Parathyroid adenoma (tissue), 2 donors: ENCODE results near the gene PKHD1.

Source experiments
- H2AFZ ChIP-seq: fragments of 300-600 bp; sonication (generic); one replicate; pipeline ENCODE4 v1.7.0; 2017; ENCODE audit warnings: antibody characterized with exemption, mild to moderate bottlenecking
- H3K27ac ChIP-seq: fragments of 300-600 bp; sonication (generic); one replicate; pipeline ENCODE4 v1.7.0; 2017
- H3K27me3 ChIP-seq: fragments of 300-600 bp; sonication (generic); one replicate; pipeline ENCODE4 v1.7.0; 2017; ENCODE audit warnings: low read length; ENCODE audit not compliant: control insufficient read depth, insufficient read depth
- H3K36me3 ChIP-seq: fragments of 300-600 bp; sonication (generic); one replicate; pipeline ENCODE4 v1.7.0; 2017; ENCODE audit warnings: low read length; ENCODE audit not compliant: control insufficient read depth, insufficient read depth
- H3K4me1 ChIP-seq: fragments of 300-600 bp; sonication (generic); one replicate; pipeline ENCODE4 v1.7.0; 2017; ENCODE audit warnings: control low read depth
- H3K4me2 ChIP-seq: fragments of 300-600 bp; sonication (generic); one replicate; pipeline ENCODE4 v1.7.0; 2017; ENCODE audit warnings: low read length
- H3K4me3 ChIP-seq: fragments of 300-600 bp; sonication (generic); one replicate; pipeline ENCODE4 v1.7.0; 2017; ENCODE audit warnings: low read depth, low read length
- H3K79me2 ChIP-seq: fragments of 300-600 bp; sonication (generic); one replicate; pipeline ENCODE4 v1.7.0; 2017; ENCODE audit warnings: control low read depth
- H3K9ac ChIP-seq: fragments of 300-600 bp; sonication (generic); one replicate; pipeline ENCODE4 v1.7.0; 2017; ENCODE audit warnings: mild to moderate bottlenecking
- H3K9me3 ChIP-seq: fragments of 300-600 bp; sonication (generic); one replicate; pipeline ENCODE4 v1.7.0; 2017; ENCODE audit warnings: low read length; ENCODE audit not compliant: control insufficient read depth
- TF ChIP-seq, protein P1 (sequence below): fragments of 300-600 bp; sonication (generic); IDR thresholded peaks from one replicate; pipeline ENCODE4 v1.7.0; 2017; ENCODE audit warnings: antibody characterized with exemption, mild to moderate bottlenecking
- donor health status: primary hyperparathyroidism.

The PKHD1 gene

DNA sequence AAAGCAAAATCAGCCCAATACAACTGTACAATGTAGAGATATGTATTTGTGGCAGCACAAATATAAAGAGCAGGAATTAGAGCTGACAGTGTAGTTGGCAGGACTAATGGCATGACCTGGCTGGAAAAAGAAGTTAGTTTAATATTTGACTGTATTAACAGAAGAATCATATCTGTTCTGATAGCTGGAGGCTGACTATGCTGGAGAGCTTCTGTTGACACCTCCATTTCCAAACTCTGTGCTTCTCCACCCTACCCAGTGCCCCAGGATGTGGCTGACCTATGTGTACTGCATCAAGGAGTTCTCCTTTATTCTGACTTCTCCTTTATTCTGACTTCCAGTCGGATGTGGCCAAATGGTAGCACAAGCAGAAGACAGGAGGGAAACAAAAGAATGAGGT, 299.3 kb downstream of the PKHD1 start:
- no peaks in the 10 kb centered on the region for H3K4me1 ChIP-seq
- no peaks in the 10 kb centered on the region for H3K9me3 ChIP-seq
- no peak overlapping the region for H3K4me3 ChIP-seq
- no peak overlapping the region for H2AFZ ChIP-seq
- no peak overlapping the region for H3K4me2 ChIP-seq
- H3K36me3 ChIP-seq: no peaks in the 10 kb centered on the region
- H3K27me3 ChIP-seq: no peaks in the 10 kb centered on the region
- H3K27ac ChIP-seq: no peak overlapping the region
- no peak overlapping the region for H3K9ac ChIP-seq
- TF ChIP-seq, protein P1, sequence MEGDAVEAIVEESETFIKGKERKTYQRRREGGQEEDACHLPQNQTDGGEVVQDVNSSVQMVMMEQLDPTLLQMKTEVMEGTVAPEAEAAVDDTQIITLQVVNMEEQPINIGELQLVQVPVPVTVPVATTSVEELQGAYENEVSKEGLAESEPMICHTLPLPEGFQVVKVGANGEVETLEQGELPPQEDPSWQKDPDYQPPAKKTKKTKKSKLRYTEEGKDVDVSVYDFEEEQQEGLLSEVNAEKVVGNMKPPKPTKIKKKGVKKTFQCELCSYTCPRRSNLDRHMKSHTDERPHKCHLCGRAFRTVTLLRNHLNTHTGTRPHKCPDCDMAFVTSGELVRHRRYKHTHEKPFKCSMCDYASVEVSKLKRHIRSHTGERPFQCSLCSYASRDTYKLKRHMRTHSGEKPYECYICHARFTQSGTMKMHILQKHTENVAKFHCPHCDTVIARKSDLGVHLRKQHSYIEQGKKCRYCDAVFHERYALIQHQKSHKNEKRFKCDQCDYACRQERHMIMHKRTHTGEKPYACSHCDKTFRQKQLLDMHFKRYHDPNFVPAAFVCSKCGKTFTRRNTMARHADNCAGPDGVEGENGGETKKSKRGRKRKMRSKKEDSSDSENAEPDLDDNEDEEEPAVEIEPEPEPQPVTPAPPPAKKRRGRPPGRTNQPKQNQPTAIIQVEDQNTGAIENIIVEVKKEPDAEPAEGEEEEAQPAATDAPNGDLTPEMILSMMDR: no peak
- H3K79me2 ChIP-seq: no peaks in the 10 kb centered on the region

DNA sequence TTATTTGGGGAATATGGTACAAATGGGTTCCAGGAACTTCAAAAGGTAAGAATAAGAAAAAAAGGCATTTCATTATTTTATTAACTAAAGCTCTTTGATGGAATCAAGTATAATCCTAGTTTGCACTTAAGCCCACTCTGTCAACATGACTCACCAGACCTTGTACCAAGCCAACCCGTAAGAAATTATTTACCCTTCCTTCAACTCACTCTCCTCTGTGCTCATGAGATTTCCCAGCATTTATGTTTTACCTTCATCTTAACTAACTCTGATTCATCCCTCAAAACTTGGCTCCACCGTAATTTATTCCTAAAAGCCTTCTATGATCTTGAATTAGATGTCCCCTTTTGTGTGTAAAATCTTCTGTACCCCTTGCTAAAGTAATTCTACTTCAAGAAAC, 308.7 kb downstream of the PKHD1 start:
- H2AFZ ChIP-seq: no peak overlapping the region
- TF ChIP-seq, protein P1: no peak
- H3K79me2 ChIP-seq: no peaks in the 10 kb centered on the region
- no peak overlapping the region for H3K9ac ChIP-seq
- no peaks in the 10 kb centered on the region for H3K9me3 ChIP-seq
- no peak overlapping the region for H3K4me3 ChIP-seq
- no peaks in the 10 kb centered on the region for H3K36me3 ChIP-seq
- no peak overlapping the region for H3K4me2 ChIP-seq
- no peaks in the 10 kb centered on the region for H3K27me3 ChIP-seq
- no peaks in the 10 kb centered on the region for H3K4me1 ChIP-seq
- H3K27ac ChIP-seq: no peak overlapping the region

DNA sequence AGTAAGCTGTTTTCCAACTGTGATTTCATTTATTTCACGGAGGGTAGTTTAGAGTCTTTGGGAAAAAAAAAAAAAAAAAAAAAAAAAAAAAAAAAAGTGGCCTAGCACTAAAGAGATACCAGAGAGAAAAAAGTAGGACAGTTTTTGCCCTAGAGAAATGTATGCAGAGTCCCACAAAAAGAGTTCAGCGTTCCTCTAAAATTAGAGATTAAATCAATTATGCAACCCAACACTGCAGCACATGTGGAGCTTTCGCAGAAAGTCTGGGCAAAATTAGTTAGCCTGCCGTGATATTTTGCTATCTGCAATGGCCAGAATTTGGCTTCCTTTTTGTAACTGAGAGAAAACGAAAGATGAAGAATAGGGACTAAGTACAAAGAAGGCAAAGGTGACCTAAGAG, 309.8 kb downstream of the PKHD1 start:
- no peaks in the 10 kb centered on the region for H3K9me3 ChIP-seq
- no peak overlapping the region for H3K4me3 ChIP-seq
- H3K4me1 ChIP-seq: no peaks in the 10 kb centered on the region
- no peak overlapping the region for H2AFZ ChIP-seq
- TF ChIP-seq, protein P1: no peak
- no peaks in the 10 kb centered on the region for H3K27me3 ChIP-seq
- no peaks in the 10 kb centered on the region for H3K36me3 ChIP-seq
- no peaks in the 10 kb centered on the region for H3K79me2 ChIP-seq
- no peak overlapping the region for H3K4me2 ChIP-seq
- H3K9ac ChIP-seq: no peak overlapping the region
- H3K27ac ChIP-seq: no peak overlapping the region

- no peak overlapping the region for H3K27ac ChIP-seq
- H3K4me1 ChIP-seq: no peaks in the 10 kb centered on the region
- TF ChIP-seq, protein P1: no peak
- no peak overlapping the region for H3K4me3 ChIP-seq
- no peak overlapping the region for H3K9ac ChIP-seq
- no peak overlapping the region for H3K4me2 ChIP-seq
- H3K27me3 ChIP-seq: no peaks in the 10 kb centered on the region
- no peak overlapping the region for H2AFZ ChIP-seq
- H3K9me3 ChIP-seq: no peaks in the 10 kb centered on the region
- no peaks in the 10 kb centered on the region for H3K36me3 ChIP-seq
- H3K79me2 ChIP-seq: no peaks in the 10 kb centered on the region
These were observed 311.2 kb downstream of the PKHD1 start for GRCh38 chr6:51775942-51776860.

DNA sequence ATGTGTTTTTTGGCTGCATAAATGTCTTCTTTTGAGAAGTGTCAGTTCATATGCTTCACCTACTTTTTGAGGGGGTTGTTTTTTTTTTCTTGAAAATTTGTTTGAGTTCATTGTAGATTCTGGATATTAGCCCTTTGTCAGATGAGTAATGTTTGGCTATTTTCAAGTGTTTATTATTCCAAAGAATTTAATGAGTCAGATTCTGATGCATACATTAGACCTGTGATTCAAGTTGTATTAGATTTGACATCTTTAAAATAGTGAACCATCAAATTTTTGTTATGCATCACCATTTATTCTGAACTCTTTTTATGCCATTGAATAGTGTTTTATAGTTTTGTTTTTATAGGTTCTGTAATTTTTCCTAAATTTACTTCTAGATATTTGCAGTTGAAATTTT, 319.3 kb downstream of the PKHD1 start:
- Histone ChIP-seq H3K79me2 (no peaks in the 10 kb centered on the region), H3K27me3 (no peaks in the 10 kb centered on the region), H3K4me3 (no peak overlapping the region), H2AFZ (no peak overlapping the region), H3K4me2 (no peak overlapping the region), H3K4me1 (no peaks in the 10 kb centered on the region), H3K27ac (no peak overlapping the region), H3K9me3 (no peaks in the 10 kb centered on the region), H3K36me3 (no peaks in the 10 kb centered on the region), H3K9ac (no peak overlapping the region)
- TF ChIP-seq, protein P1: no peak
